MG63 (cell line): ENCODE data around the gene ALDH3A2. TPM values are rescaled to one million over a fixed set of nuclear protein-coding genes. Genes with fewer than 3 reads are reported as not detected.
A peak's percentile ranks its signal among the peaks of the same experiment; 100 is the strongest.
"Not testable (repeated sequence)": the region's sequence is repeated elsewhere in the genome, so short reads cannot be mapped to it uniquely, and the experiment has no call there.

Experiments used
- DNase-seq: peaks from one replicate; pipeline ENCODE4 v3.0.0-alpha.2; 2020
- H3K27me3 ChIP-seq: fragments of 250-450 bp; sonication (Bioruptor Pico); 2 replicates; pipeline ENCODE4 v1.5.1; 2020; ENCODE audit warnings: mild to moderate bottlenecking, moderate library complexity
- H3K36me3 ChIP-seq: fragments of 250-450 bp; sonication (Bioruptor Pico); 2 replicates; pipeline ENCODE4 v1.5.1; 2020; ENCODE audit warnings: mild to moderate bottlenecking, moderate library complexity
- H3K4me3 ChIP-seq: fragments of 250-450 bp; sonication (Bioruptor Pico); 2 replicates; pipeline ENCODE4 v1.5.1; 2020; ENCODE audit warnings: mild to moderate bottlenecking, moderate library complexity
- H3K9me3 ChIP-seq: fragments of 250-450 bp; sonication (Bioruptor Pico); 2 replicates; pipeline ENCODE4 v1.5.1; 2020; ENCODE audit warnings: mild to moderate bottlenecking, moderate library complexity
- total RNA-seq: library from RNA; depleted of rRNA; stranded (reverse); fragments of >200 nt; shearing (Covaris generic); gene quantifications from 2 replicates; pipeline ENCODE4 v1.2.3, GENCODE V29; 2014; ENCODE audit warnings: low replicate concordance

Gene ALDH3A2
- total RNA-seq, 1 experiment from 2014 or later = 126 TPM

- Histone ChIP-seq H3K36me3 (peaks cover 31% of the 10 kb centered on the region), H3K4me3 (no peak overlapping the region), H3K27me3 (no peaks in the 10 kb centered on the region), H3K9me3 (no peaks in the 10 kb centered on the region)
- no peak for DNase-seq
These were observed 15.7 kb downstream of the ALDH3A2 start for GRCh38 chr17:19664136-19664820.

- peaks cover 33% of the 10 kb centered on the region for H3K36me3 ChIP-seq
- no peaks in the 10 kb centered on the region for H3K27me3 ChIP-seq
- no peak for DNase-seq
- no peak overlapping the region for H3K4me3 ChIP-seq
- no peaks in the 10 kb centered on the region for H3K9me3 ChIP-seq
These were observed 16.2 kb downstream of the ALDH3A2 start for GRCh38 chr17:19664821-19665181.

- not testable (repeated sequence) for DNase-seq, H3K4me3 ChIP-seq, H3K27me3 ChIP-seq, H3K9me3 ChIP-seq
- peaks cover 16% of the 10 kb centered on the region for H3K36me3 ChIP-seq
These were observed 21.1 kb downstream of the ALDH3A2 start for GRCh38 chr17:19669680-19670079.

- H3K27me3 ChIP-seq = no peaks in the 10 kb centered on the region
- no peaks in the 10 kb centered on the region for H3K9me3 ChIP-seq
- DNase-seq = no peak
- no peak overlapping the region for H3K4me3 ChIP-seq
- H3K36me3 ChIP-seq = peaks cover 21% of the 10 kb centered on the region
These were observed 22.4 kb downstream of the ALDH3A2 start for GRCh38 chr17:19670908-19671307.

- no peaks in the 10 kb centered on the region for H3K9me3 ChIP-seq
- DNase-seq = no peak
- H3K36me3 ChIP-seq = peaks cover 21% of the 10 kb centered on the region
- no peaks in the 10 kb centered on the region for H3K27me3 ChIP-seq
- H3K4me3 ChIP-seq = no peak overlapping the region
These were observed 22.9 kb downstream of the ALDH3A2 start for GRCh38 chr17:19671433-19671832.

GRCh38 chr17:19672009-19672750 is 23.6 kb downstream of the ALDH3A2 start:
- Histone ChIP-seq H3K27me3 (no peaks in the 10 kb centered on the region), H3K4me3 (no peak overlapping the region), H3K36me3 (peaks cover 29% of the 10 kb centered on the region), H3K9me3 (no peaks in the 10 kb centered on the region)
- DNase-seq = no peak

GRCh38 chr17:19673623-19674022 is 25.1 kb downstream of the ALDH3A2 start:
- H3K9me3 ChIP-seq = no peaks in the 10 kb centered on the region
- DNase-seq = peak; percentile 26
- H3K27me3 ChIP-seq = no peaks in the 10 kb centered on the region
- H3K4me3 ChIP-seq = no peak overlapping the region
- peaks cover 35% of the 10 kb centered on the region for H3K36me3 ChIP-seq

GRCh38 chr17:19676896-19677295 is 28.3 kb downstream of the ALDH3A2 start:
- DNase-seq = no peak
- no peak overlapping the region for H3K4me3 ChIP-seq
- H3K36me3 ChIP-seq = peaks cover 31% of the 10 kb centered on the region
- H3K27me3 ChIP-seq = no peaks in the 10 kb centered on the region
- no peaks in the 10 kb centered on the region for H3K9me3 ChIP-seq

- H3K9me3 ChIP-seq = no peaks in the 10 kb centered on the region
- H3K27me3 ChIP-seq = no peaks in the 10 kb centered on the region
- no peak for DNase-seq
- no peak overlapping the region for H3K4me3 ChIP-seq
- H3K36me3 ChIP-seq = peaks cover 28% of the 10 kb centered on the region
These were observed 29.3 kb downstream of the ALDH3A2 start for GRCh38 chr17:19677736-19678379.

- H3K4me3 ChIP-seq = no peak overlapping the region
- H3K27me3 ChIP-seq = no peaks in the 10 kb centered on the region
- H3K36me3 ChIP-seq = peaks cover 28% of the 10 kb centered on the region
- H3K9me3 ChIP-seq = no peaks in the 10 kb centered on the region
- DNase-seq = no peak
These were observed 30.3 kb downstream of the ALDH3A2 start for GRCh38 chr17:19678581-19679453.

- DNase-seq = no peak
- Histone ChIP-seq H3K9me3 (no peaks in the 10 kb centered on the region), H3K27me3 (no peaks in the 10 kb centered on the region), H3K36me3 (peaks cover 20% of the 10 kb centered on the region), H3K4me3 (no peak overlapping the region)
These were observed 34.6 kb downstream of the ALDH3A2 start for GRCh38 chr17:19683117-19683516.

GRCh38 chr17:19684909-19685580 is 36.5 kb downstream of the ALDH3A2 start:
- not testable (repeated sequence) for H3K9me3 ChIP-seq, H3K27me3 ChIP-seq, DNase-seq, H3K4me3 ChIP-seq
- peaks cover 15% of the 10 kb centered on the region for H3K36me3 ChIP-seq

GRCh38 chr17:19686400-19687090 is 38.0 kb downstream of the ALDH3A2 start:
- no peak overlapping the region for H3K4me3 ChIP-seq
- peaks cover 14% of the 10 kb centered on the region for H3K36me3 ChIP-seq
- no peaks in the 10 kb centered on the region for H3K9me3 ChIP-seq
- no peak for DNase-seq
- H3K27me3 ChIP-seq = no peaks in the 10 kb centered on the region

GRCh38 chr17:19702217-19702641 is 53.7 kb downstream of the ALDH3A2 start:
- Histone ChIP-seq H3K9me3 (no peaks in the 10 kb centered on the region), H3K36me3 (no peaks in the 10 kb centered on the region), H3K27me3 (no peaks in the 10 kb centered on the region), H3K4me3 (no peak overlapping the region)
- no peak for DNase-seq

GRCh38 chr17:19703106-19703827 is 54.7 kb downstream of the ALDH3A2 start:
- H3K27me3 ChIP-seq = no peaks in the 10 kb centered on the region
- no peak for DNase-seq
- H3K36me3 ChIP-seq = no peaks in the 10 kb centered on the region
- H3K4me3 ChIP-seq = no peak overlapping the region
- no peaks in the 10 kb centered on the region for H3K9me3 ChIP-seq
